H1 (cell line): ENCODE results near the gene MEGF11. TPM values are rescaled to one million over a fixed set of nuclear protein-coding genes. Genes with fewer than 3 reads are reported as not detected.

Experiments used
- BACH1 ChIP-seq: IDR thresholded peaks from 2 replicates; pipeline ENCODE4 v1.6.1; 2012; ENCODE audit warnings: low read length, improper control_type of control experiment
- SRF ChIP-seq: IDR thresholded peaks from 2 replicates; pipeline ENCODE4 v1.6.1; 2011; ENCODE audit warnings: mild to moderate bottlenecking, low read depth, low read length, moderate library complexity
- polyA plus RNA-seq, 7 experiments: library from polyadenylated mRNA; depleted of rRNA in 3 of 7; stranded (reverse) in 5 of 7; unstranded in 2 of 7; fragments of >200 nt in 5 of 7; fragments of 200-250 nt in 2 of 7; gene quantifications; 1 replicate in 5 of 7; 2 replicates in 1 of 7; 4 replicates in 1 of 7; pipeline versions ENCODE4 v1.2.1 to v1.2.3, GENCODE V29; 2011 to 2013; ENCODE audit warnings: missing spikeins in 2 of 7, mixed read lengths in 2 of 7
- total RNA-seq: library from RNA; stranded (reverse); fragmentation: NEBNext Ultra II Directional; extraction: Animal tissue kit (Norgen Biotek cat#: 25700); gene quantifications from 2 replicates; pipeline ENCODE4 v1.2.1, GENCODE V29; 2021

MEGF11 gene
- total and polyA plus RNA-seq, 2 of the 8 experiments (the other 6 are each of a cell fraction or from before 2014, with no cell fraction given) = 4.4 to 4.8 TPM

DNA sequence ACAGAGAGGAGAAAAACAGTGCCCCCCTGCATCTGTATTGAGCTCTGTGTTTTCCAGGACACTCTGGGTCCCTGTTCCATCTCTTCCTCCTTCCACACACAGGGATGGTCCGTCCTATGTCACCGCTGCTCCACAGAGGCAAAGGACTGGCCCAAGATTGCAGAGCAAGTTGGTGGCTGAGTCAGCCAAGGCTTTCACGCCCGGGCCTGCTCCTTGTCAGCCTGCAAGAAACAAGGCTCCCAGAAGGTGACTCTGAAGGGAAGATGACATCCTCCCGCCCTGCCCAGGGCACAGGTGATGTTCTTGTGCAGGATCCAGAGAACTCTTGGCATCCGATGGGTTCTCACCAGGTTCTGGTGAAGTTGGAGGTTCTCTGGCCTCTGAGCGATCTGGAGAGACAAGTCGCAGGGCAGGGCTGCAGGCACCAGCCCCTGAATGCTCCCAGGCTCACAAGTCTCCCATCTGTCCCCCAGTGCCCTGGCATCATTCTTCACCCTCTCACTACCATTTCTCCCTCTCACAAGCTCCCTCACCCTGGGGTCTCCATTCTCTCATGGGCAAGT, 138.6 kb downstream of the MEGF11 start (continued):
- TF ChIP-seq BACH1 = no peak
- TF ChIP-seq SRF = no peak
